ENCODE results near the gene DYNLT2B. TPM values are rescaled to one million over a fixed set of nuclear protein-coding genes. Genes with fewer than 3 reads are reported as not detected.

DYNLT2B gene
- total and polyA plus RNA-seq, 9 donors: 7.7 to 30.2 (median 9.5) TPM

GRCh38 chr3:196340466-196340865 is 22.4 kb upstream of the DYNLT2B start:
- Histone ChIP-seq H3K4me3 (no peak overlapping the region), H3K27me3 (no peaks in the 10 kb centered on the region), H3K27ac (no peak overlapping the region), H3K36me3 (no peaks in the 10 kb centered on the region), H3K4me1 (ENCODE audit: insufficient read depth) (no peaks in the 10 kb centered on the region), H3K9me3 (no peaks in the 10 kb centered on the region)
- intact Hi-C loops (cut with DNase I): no loop called here
- no peak for TF ChIP-seq POLR2A (IDR thresholded peaks at IDR 0.05)
- no peak for TF ChIP-seq CTCF (IDR thresholded peaks at IDR 0.05)
- no peak for TF ChIP-seq EP300 (IDR thresholded peaks at IDR 0.05)
- no peak for DNase-seq
- 57 to 63% (median 63%) methylated on average over 2 of the region's 2 CpGs for WGBS, 3 donors

- Histone ChIP-seq H3K4me1 (ENCODE audit: insufficient read depth) (no peaks in the 10 kb centered on the region), H3K27ac (no peak overlapping the region), H3K4me3 (no peak overlapping the region), H3K36me3 (no peaks in the 10 kb centered on the region), H3K9me3 (no peaks in the 10 kb centered on the region), H3K27me3 (no peaks in the 10 kb centered on the region)
- DNase-seq: no peak
- WGBS, 3 donors: 89 to 91% (median 89%) methylated on average over 21 of the region's 21 CpGs
- intact Hi-C loops (cut with DNase I): no loop called here
- no peak for TF ChIP-seq CTCF (IDR thresholded peaks at IDR 0.05)
Measured at GRCh38 chr3:196339493-196340254, 21.6 kb upstream of the DYNLT2B start.

GRCh38 chr3:196339044-196339443 is 21.0 kb upstream of the DYNLT2B start:
- Histone ChIP-seq H3K36me3 (no peaks in the 10 kb centered on the region), H3K4me3 (no peak overlapping the region), H3K9me3 (no peaks in the 10 kb centered on the region), H3K27me3 (no peaks in the 10 kb centered on the region), H3K27ac (no peak overlapping the region), H3K4me1 (ENCODE audit: insufficient read depth) (no peaks in the 10 kb centered on the region)
- no peak for DNase-seq
- WGBS, 3 donors: 83 to 90% (median 86%) methylated on average over 6 of the region's 6 CpGs
- intact Hi-C loops (cut with DNase I): no loop called here
- TF ChIP-seq EP300 (IDR thresholded peaks at IDR 0.05) (no peak), CTCF (IDR thresholded peaks at IDR 0.05) (no peak), POLR2A (IDR thresholded peaks at IDR 0.05) (no peak)

GRCh38 chr3:196336319-196337145 is 18.5 kb upstream of the DYNLT2B start:
- H3K27me3 ChIP-seq: no peaks in the 10 kb centered on the region
- intact Hi-C loops (cut with DNase I): no loop called here

More at GRCh38 chr3:196336319-196337145, 18.5 kb upstream of the DYNLT2B start:
- no peak for TF ChIP-seq CTCF (IDR thresholded peaks at IDR 0.05)
- DNase-seq: no peak
- WGBS, 3 donors: 78 to 85% (median 79%) methylated on average over 17 of the region's 17 CpGs
- no peaks in the 10 kb centered on the region for H3K9me3 ChIP-seq
- no peak overlapping the region for H3K27ac ChIP-seq
- no peak overlapping the region for H3K4me3 ChIP-seq
- H3K36me3 ChIP-seq: no peaks in the 10 kb centered on the region
- no peaks in the 10 kb centered on the region for H3K4me1 ChIP-seq (ENCODE audit: insufficient read depth)
